LNCaP clone FGC (cell line): ENCODE results near the gene C1D.

Experiments
- DNase-seq: peaks from one replicate; pipeline ENCODE4 v3.0.0-alpha.2; 2011; ENCODE audit warnings: low read depth
- H3K4me3 ChIP-seq: 2 replicates; pipeline ENCODE4 v1.5.1; 2011; ENCODE audit warnings: mild to moderate bottlenecking, low read depth, low read length, control low read depth
- CTCF ChIP-seq: IDR thresholded peaks from 2 replicates; pipeline ENCODE4 v1.5.1; 2012; ENCODE audit warnings: mild to moderate bottlenecking; ENCODE audit not compliant: control insufficient read depth, insufficient read depth; ENCODE audit errors: extremely low read depth

C1D gene

GRCh38 chr2:68032702-68033101, 30.1 kb downstream of the C1D start:
- TF ChIP-seq CTCF = no peak
- DNase-seq = no peak

GRCh38 chr2:68031542-68032160, 31.2 kb downstream of the C1D start:
- no peak overlapping the region for H3K4me3 ChIP-seq
- TF ChIP-seq CTCF = peak; percentile 50

More at GRCh38 chr2:68032702-68033101, 30.1 kb downstream of the C1D start:
- no peak overlapping the region for H3K4me3 ChIP-seq

GRCh38 chr2:68031043-68031442, 31.8 kb downstream of the C1D start:
- DNase-seq = no peak
- TF ChIP-seq CTCF = no peak
- no peak overlapping the region for H3K4me3 ChIP-seq

More at GRCh38 chr2:68031542-68032160, 31.2 kb downstream of the C1D start:
- DNase-seq = peak; percentile 17

GRCh38 chr2:68030529-68030928, 32.3 kb downstream of the C1D start:
- DNase-seq = no peak
- no peak for TF ChIP-seq CTCF
- no peak overlapping the region for H3K4me3 ChIP-seq

- no peak overlapping the region for H3K4me3 ChIP-seq
- no peak for TF ChIP-seq CTCF
- DNase-seq = no peak
These were observed 34.8 kb downstream of the C1D start for GRCh38 chr2:68027959-68028358.

GRCh38 chr2:68024450-68024849, 38.4 kb downstream of the C1D start:
- no peak for TF ChIP-seq CTCF
- no peak for DNase-seq
- H3K4me3 ChIP-seq = no peak overlapping the region

- H3K4me3 ChIP-seq = no peak overlapping the region
- no peak for DNase-seq
- TF ChIP-seq CTCF = no peak
These were observed 38.9 kb downstream of the C1D start for GRCh38 chr2:68023904-68024303.
